HepG2 (cell line): ENCODE measurements around the gene DGCR8. TPM values are rescaled to one million over a fixed set of nuclear protein-coding genes. Genes with fewer than 3 reads are reported as not detected.

Experiments used
- ATAC-seq: fragments of 200-7000 bp; cut with Tn5 transposase; 3 replicates; pipeline ENCODE4 v1.9.1; 2020; ENCODE audit warnings: mild to moderate bottlenecking, moderate library complexity
- BruUV-seq: library from RNA; stranded (reverse); fragments of 400-500 nt; replicated peaks from 2 replicates; lab custom pipeline; 2021; lab: Mats Ljungman, UMichigan
- CTCF ChIA-PET: fragments of 300-600 bp; formaldehyde crosslinking; extraction: SDS; loops from one replicate; lab custom pipeline; 2021; ENCODE audit warnings: low total read pairs, inconsistent platforms, low intra/inter-chr PET ratio; lab: Yijun Ruan, JAX
- POLR2A ChIA-PET: fragments of 350-600 bp; sonication (Branson Sonifier 250); formaldehyde crosslinking; loops from one replicate; lab custom pipeline; 2020; ENCODE audit warnings: antibody characterized with exemption, inconsistent platforms; lab: Yijun Ruan, JAX
- DNase-seq: peaks from one replicate; pipeline ENCODE4 v3.0.0-alpha.2; 2015; ENCODE audit warnings: low spot score
- FAIRE-seq: peaks from 3 replicates; lab custom pipeline; 2011; peaks lifted over from hg19 to GRCh38; lab: Jason Lieb, UNC
- H2AFZ ChIP-seq: one replicate; pipeline ENCODE4 v1.6.1; 2011; ENCODE audit warnings: low read length, inconsistent platforms
- H3K27ac ChIP-seq: fragments of 300-600 bp; 3 replicates; pipeline ENCODE4 v1.8.0; 2011; ENCODE audit warnings: mixed run types, mild to moderate bottlenecking, mixed read lengths, low read length, inconsistent platforms; ENCODE audit not compliant: insufficient read depth; ENCODE audit errors: extremely low read length
- H3K27me3 ChIP-seq, 2 experiments: fragments of 200-600 bp in 1 of 2; 2 replicates in 1 of 2; 3 replicates in 1 of 2; pipeline versions ENCODE4 v1.6.0 to v1.8.0; 2011; ENCODE audit warnings: low read length in 2 of 2, mild to moderate bottlenecking in 2 of 2, moderate library complexity in 2 of 2, inconsistent platforms in 1 of 2; ENCODE audit not compliant: insufficient read depth in 2 of 2, control insufficient read depth in 1 of 2
- H3K36me3 ChIP-seq, 2 experiments: fragments of 200-600 bp in 1 of 2; replicated peaks in 1 of 2; 2 replicates in 1 of 2; 3 replicates in 1 of 2; pipeline versions ENCODE4 v1.5.1 to v1.8.0; 2011; ENCODE audit warnings: low read length in 2 of 2, inconsistent platforms in 1 of 2; ENCODE audit not compliant: insufficient read depth in 2 of 2, control insufficient read depth in 1 of 2
- H3K4me1 ChIP-seq: 2 replicates; pipeline ENCODE4 v1.5.1; 2012; ENCODE audit warnings: low read length, inconsistent platforms; ENCODE audit not compliant: insufficient read depth
- H3K4me2 ChIP-seq: 2 replicates; pipeline ENCODE4 v1.6.0; 2011; ENCODE audit warnings: low read depth, low read length, inconsistent platforms
- H3K4me3 ChIP-seq, 3 experiments: fragments of 200-600 bp in 1 of 3; sonication (generic), shearing (Covaris generic) in 1 of 3; replicated peaks in 1 of 3; 2 replicates each; pipeline ENCODE4 v1.5.1; 2011 to 2016; ENCODE audit warnings: low read length in 3 of 3, inconsistent platforms in 2 of 3, low read depth in 2 of 3, mild to moderate bottlenecking in 2 of 3, control low read depth in 1 of 3, mixed read lengths in 1 of 3; ENCODE audit not compliant: insufficient read depth in 1 of 3
- H3K79me2 ChIP-seq: one replicate; pipeline ENCODE4 v1.6.1; 2011; ENCODE audit warnings: low read length, inconsistent platforms; ENCODE audit not compliant: insufficient read depth
- H3K9ac ChIP-seq: 2 replicates; pipeline ENCODE4 v1.6.0; 2011; ENCODE audit warnings: mild to moderate bottlenecking, low read depth, low read length, inconsistent platforms; ENCODE audit not compliant: insufficient read depth
- H3K9me3 ChIP-seq: 2 replicates; pipeline ENCODE4 v1.5.1; 2012; ENCODE audit warnings: mild to moderate bottlenecking, low read length
- H4K20me1 ChIP-seq: 2 replicates; pipeline ENCODE4 v1.6.0; 2011; ENCODE audit warnings: inconsistent platforms, mild to moderate bottlenecking, low read length, moderate library complexity; ENCODE audit not compliant: insufficient read depth
- AGO2 ChIP-seq: fragments of 200-400 bp; formaldehyde crosslinking; optimal IDR thresholded peaks from 2 replicates; pipeline ENCODE3; 2017; ENCODE audit warnings: mild to moderate bottlenecking, low read depth, low read length, moderate library complexity
- FLYWCH1 ChIP-seq: sonication (generic); formaldehyde crosslinking; IDR thresholded peaks from 2 replicates; pipeline ENCODE4 v1.8.1; 2023; ENCODE audit warnings: mild to moderate bottlenecking, missing genetic modification reagents
- MAF1 ChIP-seq: sonication (generic); formaldehyde crosslinking; IDR thresholded peaks from 2 replicates; pipeline ENCODE4 v1.5.0; 2020; ENCODE audit warnings: missing genetic modification reagents, borderline replicate concordance
- POLR2A ChIP-seq, 2 experiments: IDR thresholded peaks; 2 replicates each; pipeline ENCODE4 v1.6.1; 2011; ENCODE audit warnings: low read depth in 2 of 2, low read length in 2 of 2, mild to moderate bottlenecking in 1 of 2, moderate library complexity in 1 of 2; ENCODE audit not compliant: insufficient read depth in 1 of 2
- RBFOX2 ChIP-seq: fragments of 200-400 bp; formaldehyde crosslinking; IDR thresholded peaks from 2 replicates; pipeline ENCODE4 v1.6.1; 2017; ENCODE audit warnings: low read depth, mild to moderate bottlenecking, low read length
- WGBS: methylation state at CpG from one replicate; pipeline ENCODE4 v1.1.6; 2017; ENCODE audit warnings: low lambda C conversion rate; 5-methylcytosine and 5-hydroxymethylcytosine counted together
- in situ Hi-C: cut with HindIII; loops from 2 replicates; pipeline ENCODE4 v1.10.0; 2017; ENCODE audit warnings: low pct_unique_long_range_greater_than_20kb; ENCODE audit not compliant: extremely low pct_ligation_motif_present
- intact Hi-C: fragments of 100-400 bp; cut with micrococcal nuclease; formaldehyde crosslinking; loops from one replicate; pipeline ENCODE4 v1.10.0; 2022; ENCODE audit not compliant: unreplicated experiment
- polyA plus RNA-seq, 8 experiments: library from polyadenylated mRNA; depleted of rRNA in 3 of 8; stranded (reverse) in 7 of 8; unstranded in 1 of 8; fragments of >200 nt; fragmentation: Illumina TruSeq in 4 of 8; extraction: Trizol in 4 of 8; gene quantifications; 2 replicates each; pipeline versions ENCODE4 v1.2.1 to v1.2.3, GENCODE V29; 2011 to 2016; ENCODE audit warnings: low read depth in 4 of 8, missing spikeins in 1 of 8, mixed read lengths in 1 of 8; ENCODE audit not compliant: insufficient read depth in 1 of 8
- total RNA-seq, 5 experiments: library from RNA; depleted of rRNA; stranded (reverse); fragments of >200 nt; fragmentation: Illumina TruSeq; extraction: Trizol; gene quantifications; 2 replicates each; pipeline ENCODE4 v1.2.3, GENCODE V29; 2016; ENCODE audit warnings: low read depth in 1 of 5
- TF ChIP-seq, protein P1 (sequence below): sonication (generic); formaldehyde crosslinking; IDR thresholded peaks from 2 replicates; pipeline ENCODE4 v1.8.0; 2022; ENCODE audit warnings: mild to moderate bottlenecking, missing genetic modification reagents
- TF ChIP-seq, protein P2 (sequence below): sonication (generic); formaldehyde crosslinking; IDR thresholded peaks from 2 replicates; pipeline ENCODE4 v1.8.1; 2023; ENCODE audit warnings: mild to moderate bottlenecking, inconsistent platforms, moderate library complexity, missing genetic modification reagents, borderline replicate concordance
- TF ChIP-seq, protein P3 (sequence below): sonication (generic); formaldehyde crosslinking; IDR thresholded peaks from 2 replicates; pipeline ENCODE4 v1.4.0; 2020; ENCODE audit warnings: missing genetic modification reagents, borderline replicate concordance

The DGCR8 gene
- total and polyA plus RNA-seq, 2 of the 13 experiments (the other 11 are each of a cell fraction or from before 2014, with no cell fraction given): 10.2 to 23.2 TPM

DNA sequence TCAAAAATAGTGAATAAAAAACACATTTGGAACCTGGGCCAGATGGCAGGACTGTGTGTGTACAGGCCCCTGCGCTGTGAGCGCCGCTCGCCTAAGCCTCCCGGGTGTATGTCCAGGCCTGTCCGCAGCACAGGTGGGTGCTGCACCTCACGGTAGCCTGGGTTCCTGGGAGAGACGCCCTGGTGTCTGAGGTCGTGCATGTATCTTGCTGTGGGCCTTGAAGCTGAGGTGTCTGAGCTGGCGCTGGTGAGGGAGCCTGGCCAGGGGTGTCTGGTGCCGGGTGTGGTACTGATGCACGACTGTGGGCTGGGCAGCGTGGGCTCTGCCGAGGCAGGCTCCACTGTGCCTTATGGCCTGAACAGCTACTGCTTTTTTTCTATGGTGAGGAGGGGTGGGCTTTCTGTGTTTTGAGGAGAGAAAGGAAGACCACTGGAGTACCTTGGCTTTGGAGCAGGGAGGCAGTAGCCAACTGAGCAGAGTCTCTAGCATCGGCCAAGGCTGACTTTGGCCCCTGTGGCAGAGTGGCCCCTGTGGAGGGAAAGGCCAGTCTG is 47.4 kb downstream of the DGCR8 start:
- H3K27me3 ChIP-seq: no peaks in the 10 kb centered on the region
- intact Hi-C loops: no loop called here
- H3K36me3 ChIP-seq: peaks cover 15 to 45% of the 10 kb centered on the region in 2 experiments
- H2AFZ ChIP-seq: no peak overlapping the region
- peak overlapping the region; percentile 61 for H3K27ac ChIP-seq
- H3K9ac ChIP-seq: no peak overlapping the region
- no peaks in the 10 kb centered on the region for H3K9me3 ChIP-seq
- DNase-seq: no peak
- H3K4me1 ChIP-seq: peaks cover 36% of the 10 kb centered on the region
- in situ Hi-C loops: no loop called here
- TF ChIP-seq, protein P1, sequence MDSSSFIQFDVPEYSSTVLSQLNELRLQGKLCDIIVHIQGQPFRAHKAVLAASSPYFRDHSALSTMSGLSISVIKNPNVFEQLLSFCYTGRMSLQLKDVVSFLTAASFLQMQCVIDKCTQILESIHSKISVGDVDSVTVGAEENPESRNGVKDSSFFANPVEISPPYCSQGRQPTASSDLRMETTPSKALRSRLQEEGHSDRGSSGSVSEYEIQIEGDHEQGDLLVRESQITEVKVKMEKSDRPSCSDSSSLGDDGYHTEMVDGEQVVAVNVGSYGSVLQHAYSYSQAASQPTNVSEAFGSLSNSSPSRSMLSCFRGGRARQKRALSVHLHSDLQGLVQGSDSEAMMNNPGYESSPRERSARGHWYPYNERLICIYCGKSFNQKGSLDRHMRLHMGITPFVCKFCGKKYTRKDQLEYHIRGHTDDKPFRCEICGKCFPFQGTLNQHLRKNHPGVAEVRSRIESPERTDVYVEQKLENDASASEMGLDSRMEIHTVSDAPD: no peak
- TF ChIP-seq POLR2A (IDR thresholded peaks at IDR 0.05; ENCODE audit: insufficient read depth in 1 of 2, low read depth in 2 of 2, low read length in 2 of 2) (peak in 1 of 2 experiments; percentile 37; a peak in 2 of 4 replicates), FLYWCH1 (no peak), RBFOX2 (peak; percentile 62), MAF1 (CRISPR knock-in tag) (no peak), AGO2 (peak; percentile 84)
- TF ChIP-seq, protein P2, sequence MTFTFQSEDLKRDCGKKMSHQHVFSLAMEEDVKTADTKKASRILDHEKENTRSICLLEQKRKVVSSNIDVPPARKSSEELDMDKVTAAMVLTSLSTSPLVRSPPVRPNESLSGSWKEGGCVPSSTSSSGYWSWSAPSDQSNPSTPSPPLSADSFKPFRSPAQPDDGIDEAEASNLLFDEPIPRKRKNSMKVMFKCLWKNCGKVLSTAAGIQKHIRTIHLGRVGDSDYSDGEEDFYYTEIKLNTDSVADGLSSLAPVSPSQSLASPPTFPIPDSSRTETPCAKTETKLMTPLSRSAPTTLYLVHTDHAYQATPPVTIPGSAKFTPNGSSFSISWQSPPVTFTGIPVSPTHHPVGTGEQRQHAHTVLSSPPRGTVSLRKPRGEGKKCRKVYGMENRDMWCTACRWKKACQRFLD (CRISPR knock-in tag): 0 out of 2 replicates have a peak, but pooled peaks have one; percentile 31
- TF ChIP-seq, protein P3, sequence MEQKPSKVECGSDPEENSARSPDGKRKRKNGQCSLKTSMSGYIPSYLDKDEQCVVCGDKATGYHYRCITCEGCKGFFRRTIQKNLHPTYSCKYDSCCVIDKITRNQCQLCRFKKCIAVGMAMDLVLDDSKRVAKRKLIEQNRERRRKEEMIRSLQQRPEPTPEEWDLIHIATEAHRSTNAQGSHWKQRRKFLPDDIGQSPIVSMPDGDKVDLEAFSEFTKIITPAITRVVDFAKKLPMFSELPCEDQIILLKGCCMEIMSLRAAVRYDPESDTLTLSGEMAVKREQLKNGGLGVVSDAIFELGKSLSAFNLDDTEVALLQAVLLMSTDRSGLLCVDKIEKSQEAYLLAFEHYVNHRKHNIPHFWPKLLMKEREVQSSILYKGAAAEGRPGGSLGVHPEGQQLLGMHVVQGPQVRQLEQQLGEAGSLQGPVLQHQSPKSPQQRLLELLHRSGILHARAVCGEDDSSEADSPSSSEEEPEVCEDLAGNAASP (CRISPR knock-in tag): no peak
- no peak for FAIRE-seq
- ChIA-PET POLR2A (no interaction called here), CTCF (no interaction called here)
- no peak overlapping the region for H3K4me2 ChIP-seq
- BruUV-seq: no TSS peak
- no peak overlapping the region for H3K4me3 ChIP-seq
- H4K20me1 ChIP-seq: peaks cover 5% of the 10 kb centered on the region; the same call in 1 of the 2 replicates
- no peak for ATAC-seq
- H3K79me2 ChIP-seq: peaks cover 3% of the 10 kb centered on the region
- WGBS: 100% methylated on average over 5 of the region's 15 CpGs
